ENCODE data around the gene GAL3ST3.

Gene GAL3ST3

GRCh38 chr11:66006134-66006890, 42.6 kb downstream of the GAL3ST3 start:
- no peak for ATAC-seq
- no peak for TF ChIP-seq ZNF70 (CRISPR knock-in tag; IDR thresholded peaks at IDR 0.05)
- TF ChIP-seq PPARA (CRISPR knock-in tag; IDR thresholded peaks at IDR 0.05; ENCODE audit: borderline replicate concordance): no peak
- no peak for TF ChIP-seq PATZ1 (CRISPR knock-in tag; IDR thresholded peaks at IDR 0.05; ENCODE audit: borderline replicate concordance)
- no peak for TF ChIP-seq ZFP30 (CRISPR knock-in tag; IDR thresholded peaks at IDR 0.05)
- TF ChIP-seq ZFP3 (CRISPR knock-in tag; IDR thresholded peaks at IDR 0.05): no peak
- no peak for TF ChIP-seq OSR1 (CRISPR knock-in tag; IDR thresholded peaks at IDR 0.05)

GRCh38 chr11:66004186-66004585, 44.8 kb downstream of the GAL3ST3 start:
- no peak for ATAC-seq
- TF ChIP-seq OSR1 (CRISPR knock-in tag; IDR thresholded peaks at IDR 0.05) (no peak), TSHZ2 (CRISPR knock-in tag; IDR thresholded peaks at IDR 0.05) (no peak), PPARA (CRISPR knock-in tag; IDR thresholded peaks at IDR 0.05; ENCODE audit: borderline replicate concordance) (no peak), BACH2 (CRISPR knock-in tag; IDR thresholded peaks at IDR 0.05; ENCODE audit: borderline replicate concordance) (no peak), ZNF8 (CRISPR knock-in tag; IDR thresholded peaks at IDR 0.05) (no peak), CSDC2 (CRISPR knock-in tag; IDR thresholded peaks at IDR 0.05) (no peak), PATZ1 (CRISPR knock-in tag; IDR thresholded peaks at IDR 0.05; ENCODE audit: borderline replicate concordance) (no peak), ZNF565 (CRISPR knock-in tag; conservative IDR thresholded peaks at IDR 0.05; ENCODE audit: low read depth) (no peak), TOX (CRISPR knock-in tag; IDR thresholded peaks at IDR 0.05; ENCODE audit: borderline replicate concordance) (no peak), GLIS3 (CRISPR knock-in tag; IDR thresholded peaks at IDR 0.05) (no peak), ZC3H10 (CRISPR knock-in tag; IDR thresholded peaks at IDR 0.05) (no peak)

- TF ChIP-seq ZNF565 (CRISPR knock-in tag; conservative IDR thresholded peaks at IDR 0.05; ENCODE audit: low read depth): no peak
- TF ChIP-seq RARB (CRISPR knock-in tag; IDR thresholded peaks at IDR 0.05): no peak
- no peak for TF ChIP-seq ZC3H10 (CRISPR knock-in tag; IDR thresholded peaks at IDR 0.05)
- TF ChIP-seq SNAI2 (CRISPR knock-in tag; IDR thresholded peaks at IDR 0.05): no peak
- no peak for TF ChIP-seq ZFP3 (CRISPR knock-in tag; IDR thresholded peaks at IDR 0.05)
- TF ChIP-seq CSRNP3 (CRISPR knock-in tag; IDR thresholded peaks at IDR 0.05): no peak
- TF ChIP-seq ESRRG (CRISPR knock-in tag; IDR thresholded peaks at IDR 0.05): no peak
- no peak for TF ChIP-seq OSR1 (CRISPR knock-in tag; IDR thresholded peaks at IDR 0.05)
- TF ChIP-seq TOX (CRISPR knock-in tag; IDR thresholded peaks at IDR 0.05; ENCODE audit: borderline replicate concordance): no peak
- TF ChIP-seq PPARA (CRISPR knock-in tag; IDR thresholded peaks at IDR 0.05; ENCODE audit: borderline replicate concordance): no peak
- TF ChIP-seq ZNF8 (CRISPR knock-in tag; IDR thresholded peaks at IDR 0.05): no peak
- TF ChIP-seq TCF4 (CRISPR knock-in tag; IDR thresholded peaks at IDR 0.05; ENCODE audit: borderline replicate concordance): no peak
- TF ChIP-seq BACH2 (CRISPR knock-in tag; IDR thresholded peaks at IDR 0.05; ENCODE audit: borderline replicate concordance): no peak
- no peak for TF ChIP-seq ZFP30 (CRISPR knock-in tag; IDR thresholded peaks at IDR 0.05)
- TF ChIP-seq ISL1 (CRISPR knock-in tag; IDR thresholded peaks at IDR 0.05): no peak
- TF ChIP-seq POU6F1 (CRISPR knock-in tag; IDR thresholded peaks at IDR 0.05; ENCODE audit: borderline replicate concordance, low read depth): no peak
- TF ChIP-seq GLIS3 (CRISPR knock-in tag; IDR thresholded peaks at IDR 0.05): no peak
- TF ChIP-seq CREB5 (CRISPR knock-in tag; IDR thresholded peaks at IDR 0.05; ENCODE audit: low read depth): no peak
- no peak for TF ChIP-seq PATZ1 (CRISPR knock-in tag; IDR thresholded peaks at IDR 0.05; ENCODE audit: borderline replicate concordance)
- ATAC-seq: no peak
Observed at GRCh38 chr11:66003291-66003690, 45.7 kb downstream of the GAL3ST3 start.

All from SK-N-SH treated with all-trans-retinoic acid at 6 μM for 48 hours (cell line).